Loucy (cell line): ENCODE data around the gene RGS6.

ENCODE experiments used
- EZH2phosphoT487 ChIP-seq: fragments of 200-600 bp; IDR thresholded peaks from 2 replicates; pipeline ENCODE4 v1.6.1; 2018; ENCODE audit warnings: antibody characterized with exemption, mild to moderate bottlenecking, moderate library complexity, borderline replicate concordance
- TF ChIP-seq, protein P1 (sequence below): fragments of 200-600 bp; sonication (generic); conservative IDR thresholded peaks from 2 replicates; pipeline ENCODE4 v1.5.1; 2014; ENCODE audit warnings: mild to moderate bottlenecking, antibody characterized with exemption, low read length

DNA sequence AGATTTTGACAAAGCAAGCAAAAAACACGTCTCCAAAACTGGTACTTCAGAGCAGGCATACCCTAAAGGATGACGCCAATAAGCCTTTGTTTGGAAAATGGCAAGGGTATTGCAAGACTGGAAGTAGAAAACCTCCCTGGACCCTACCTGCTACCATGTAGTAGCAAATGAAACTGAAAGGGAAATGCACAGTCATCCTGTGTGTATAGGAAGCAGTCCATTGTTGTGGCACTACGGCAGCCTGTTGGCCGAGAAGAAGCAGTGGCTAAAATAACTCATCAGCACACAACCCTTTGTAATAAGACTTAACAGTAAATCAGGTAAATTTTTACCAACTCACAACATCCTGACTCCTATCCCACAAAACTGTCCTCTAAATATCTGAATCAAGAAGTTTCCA is 386.4 kb downstream of the RGS6 start:
- TF ChIP-seq, protein P1, sequence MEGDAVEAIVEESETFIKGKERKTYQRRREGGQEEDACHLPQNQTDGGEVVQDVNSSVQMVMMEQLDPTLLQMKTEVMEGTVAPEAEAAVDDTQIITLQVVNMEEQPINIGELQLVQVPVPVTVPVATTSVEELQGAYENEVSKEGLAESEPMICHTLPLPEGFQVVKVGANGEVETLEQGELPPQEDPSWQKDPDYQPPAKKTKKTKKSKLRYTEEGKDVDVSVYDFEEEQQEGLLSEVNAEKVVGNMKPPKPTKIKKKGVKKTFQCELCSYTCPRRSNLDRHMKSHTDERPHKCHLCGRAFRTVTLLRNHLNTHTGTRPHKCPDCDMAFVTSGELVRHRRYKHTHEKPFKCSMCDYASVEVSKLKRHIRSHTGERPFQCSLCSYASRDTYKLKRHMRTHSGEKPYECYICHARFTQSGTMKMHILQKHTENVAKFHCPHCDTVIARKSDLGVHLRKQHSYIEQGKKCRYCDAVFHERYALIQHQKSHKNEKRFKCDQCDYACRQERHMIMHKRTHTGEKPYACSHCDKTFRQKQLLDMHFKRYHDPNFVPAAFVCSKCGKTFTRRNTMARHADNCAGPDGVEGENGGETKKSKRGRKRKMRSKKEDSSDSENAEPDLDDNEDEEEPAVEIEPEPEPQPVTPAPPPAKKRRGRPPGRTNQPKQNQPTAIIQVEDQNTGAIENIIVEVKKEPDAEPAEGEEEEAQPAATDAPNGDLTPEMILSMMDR, result no peak
- TF ChIP-seq EZH2phosphoT487, result no peak
